DND-41 (cell line): Measurements from ENCODE around the gene FGR.

ENCODE experiments used
- CTCF ChIP-seq: IDR thresholded peaks from 2 replicates; pipeline ENCODE4 v1.5.1; 2012; ENCODE audit warnings: borderline replicate concordance, low read length, moderate library complexity, mild to moderate bottlenecking; ENCODE audit not compliant: poor library complexity, severe bottlenecking; ENCODE audit errors: extremely low read depth
- EZH2 ChIP-seq: IDR thresholded peaks from 3 replicates; pipeline ENCODE4 v1.6.1; 2012; ENCODE audit warnings: borderline replicate concordance, low read depth, mild to moderate bottlenecking, moderate library complexity, low read length, inconsistent platforms; ENCODE audit not compliant: severe bottlenecking

DNA sequence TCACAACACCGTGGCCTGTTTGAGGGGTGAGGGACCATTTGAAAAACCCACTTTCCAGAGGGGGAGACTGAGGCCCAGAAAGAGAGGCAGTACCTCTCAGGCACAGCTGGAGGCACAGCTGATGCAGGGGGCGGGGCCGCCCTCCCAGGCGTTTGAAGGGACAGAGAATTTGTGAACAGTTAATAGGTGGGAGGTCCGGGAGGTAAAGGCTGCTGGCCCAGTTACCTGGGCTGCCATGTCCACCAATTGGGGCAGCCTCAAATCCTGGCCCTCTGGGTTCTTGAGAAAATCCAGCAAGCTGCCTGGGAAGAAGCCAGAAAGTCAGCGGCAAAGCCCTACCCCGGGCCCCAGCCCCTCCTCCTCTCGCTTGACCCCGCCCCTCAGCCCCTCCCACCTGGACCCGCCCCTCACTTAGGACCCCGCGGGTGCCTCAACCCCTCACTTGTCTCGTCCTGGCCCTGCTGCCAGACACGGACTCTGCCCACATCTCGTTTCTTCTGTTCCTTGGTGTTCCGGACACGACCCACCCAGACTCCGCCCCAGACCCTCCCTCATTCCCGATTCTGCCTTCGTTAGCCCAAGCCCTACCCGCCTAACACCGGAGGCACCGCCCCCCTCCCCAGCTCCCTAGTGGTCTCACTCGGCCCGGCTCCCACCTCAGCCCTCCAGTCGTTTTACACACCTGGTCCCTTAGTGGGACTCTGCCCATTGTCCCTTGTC lies 20.2 kb downstream of the FGR start:
- no peak for TF ChIP-seq CTCF
- TF ChIP-seq EZH2: no peak
